Measurements from ENCODE around the gene DAPK1.

DNA sequence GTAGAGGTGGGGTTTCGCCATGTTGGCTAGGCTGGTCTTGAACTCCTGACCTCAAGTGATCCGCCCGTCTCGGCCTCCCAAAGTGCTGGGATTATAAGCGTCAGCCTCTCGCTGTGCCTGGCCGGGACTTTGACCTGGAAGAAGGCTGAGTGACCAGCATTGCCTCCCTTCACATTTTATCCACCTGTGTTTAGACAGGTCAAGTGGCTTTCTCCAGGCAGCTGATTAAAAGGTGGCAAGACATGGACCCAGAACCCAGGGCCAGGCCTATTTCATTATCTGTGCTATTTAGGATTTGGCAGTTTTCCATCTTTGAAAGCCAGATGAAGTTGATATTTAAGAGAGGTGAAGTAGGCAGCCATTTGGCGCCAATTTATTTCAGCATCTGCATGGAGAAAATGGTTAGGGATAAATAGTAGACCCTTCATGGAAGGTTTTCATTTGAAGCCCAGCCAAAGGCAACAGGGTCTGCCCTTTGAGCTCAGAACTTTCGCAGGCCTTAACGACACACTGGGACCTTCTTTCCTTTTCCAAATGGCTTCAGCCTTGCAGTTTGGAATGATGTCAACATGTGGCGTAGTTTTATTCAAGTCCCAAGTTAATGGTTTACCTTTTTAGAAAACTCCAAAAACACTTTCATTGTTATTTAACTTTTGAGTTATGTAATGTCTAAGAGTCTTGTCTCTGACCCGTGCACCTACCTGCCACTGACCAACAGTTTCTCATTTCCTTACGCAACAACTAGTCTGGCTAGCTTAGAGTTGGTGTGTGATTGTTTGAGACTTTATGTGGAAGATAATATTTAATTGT is 8.4 kb downstream of the DAPK1 start:
- TF ChIP-seq, protein P1, sequence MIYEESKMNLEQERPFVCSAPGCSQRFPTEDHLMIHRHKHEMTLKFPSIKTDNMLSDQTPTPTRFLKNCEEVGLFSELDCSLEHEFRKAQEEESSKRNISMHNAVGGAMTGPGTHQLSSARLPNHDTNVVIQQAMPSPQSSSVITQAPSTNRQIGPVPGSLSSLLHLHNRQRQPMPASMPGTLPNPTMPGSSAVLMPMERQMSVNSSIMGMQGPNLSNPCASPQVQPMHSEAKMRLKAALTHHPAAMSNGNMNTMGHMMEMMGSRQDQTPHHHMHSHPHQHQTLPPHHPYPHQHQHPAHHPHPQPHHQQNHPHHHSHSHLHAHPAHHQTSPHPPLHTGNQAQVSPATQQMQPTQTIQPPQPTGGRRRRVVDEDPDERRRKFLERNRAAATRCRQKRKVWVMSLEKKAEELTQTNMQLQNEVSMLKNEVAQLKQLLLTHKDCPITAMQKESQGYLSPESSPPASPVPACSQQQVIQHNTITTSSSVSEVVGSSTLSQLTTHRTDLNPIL (CRISPR knock-in tag; IDR thresholded peaks at IDR 0.05; ENCODE audit: low read depth): no peak
- TF ChIP-seq PATZ1 (CRISPR knock-in tag; IDR thresholded peaks at IDR 0.05; ENCODE audit: borderline replicate concordance) (no peak), TOX (CRISPR knock-in tag; IDR thresholded peaks at IDR 0.05; ENCODE audit: borderline replicate concordance) (no peak), RARB (CRISPR knock-in tag; IDR thresholded peaks at IDR 0.05) (no peak), ZFP30 (CRISPR knock-in tag; IDR thresholded peaks at IDR 0.05) (no peak), ESRRG (CRISPR knock-in tag; IDR thresholded peaks at IDR 0.05) (no peak), TCF4 (CRISPR knock-in tag; IDR thresholded peaks at IDR 0.05; ENCODE audit: borderline replicate concordance) (no peak), OSR1 (CRISPR knock-in tag; IDR thresholded peaks at IDR 0.05) (no peak), BACH2 (CRISPR knock-in tag; IDR thresholded peaks at IDR 0.05; ENCODE audit: borderline replicate concordance) (no peak), CSDC2 (CRISPR knock-in tag; IDR thresholded peaks at IDR 0.05) (no peak), ARNTL (CRISPR knock-in tag; IDR thresholded peaks at IDR 0.05; ENCODE audit: borderline replicate concordance, low read depth) (no peak), ZC3H10 (CRISPR knock-in tag; IDR thresholded peaks at IDR 0.05) (no peak), SNAI2 (CRISPR knock-in tag; IDR thresholded peaks at IDR 0.05) (no peak)
- TF ChIP-seq, protein P2, sequence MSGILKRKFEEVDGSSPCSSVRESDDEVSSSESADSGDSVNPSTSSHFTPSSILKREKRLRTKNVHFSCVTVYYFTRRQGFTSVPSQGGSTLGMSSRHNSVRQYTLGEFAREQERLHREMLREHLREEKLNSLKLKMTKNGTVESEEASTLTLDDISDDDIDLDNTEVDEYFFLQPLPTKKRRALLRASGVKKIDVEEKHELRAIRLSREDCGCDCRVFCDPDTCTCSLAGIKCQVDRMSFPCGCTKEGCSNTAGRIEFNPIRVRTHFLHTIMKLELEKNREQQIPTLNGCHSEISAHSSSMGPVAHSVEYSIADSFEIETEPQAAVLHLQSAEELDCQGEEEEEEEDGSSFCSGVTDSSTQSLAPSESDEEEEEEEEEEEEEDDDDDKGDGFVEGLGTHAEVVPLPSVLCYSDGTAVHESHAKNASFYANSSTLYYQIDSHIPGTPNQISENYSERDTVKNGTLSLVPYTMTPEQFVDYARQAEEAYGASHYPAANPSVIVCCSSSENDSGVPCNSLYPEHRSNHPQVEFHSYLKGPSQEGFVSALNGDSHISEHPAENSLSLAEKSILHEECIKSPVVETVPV (CRISPR knock-in tag; IDR thresholded peaks at IDR 0.05): no peak

Data from SK-N-SH treated with all-trans-retinoic acid at 6 μM for 48 hours (cell line).